HepG2 (cell line): ENCODE data around the gene DOK1. TPM values are rescaled to one million over a fixed set of nuclear protein-coding genes. Genes with fewer than 3 reads are reported as not detected.

Source experiments
- ATAC-seq: fragments of 200-7000 bp; cut with Tn5 transposase; 3 replicates; pipeline ENCODE4 v1.9.1; 2020; ENCODE audit warnings: mild to moderate bottlenecking, moderate library complexity
- BruUV-seq: library from RNA; stranded (reverse); fragments of 400-500 nt; replicated peaks from 2 replicates; lab custom pipeline; 2021; lab: Mats Ljungman, UMichigan
- CTCF ChIA-PET: fragments of 300-600 bp; formaldehyde crosslinking; extraction: SDS; loops from one replicate; lab custom pipeline; 2021; ENCODE audit warnings: low total read pairs, inconsistent platforms, low intra/inter-chr PET ratio; lab: Yijun Ruan, JAX
- POLR2A ChIA-PET: fragments of 350-600 bp; sonication (Branson Sonifier 250); formaldehyde crosslinking; loops from one replicate; lab custom pipeline; 2020; ENCODE audit warnings: antibody characterized with exemption, inconsistent platforms; lab: Yijun Ruan, JAX
- DNase-seq: peaks from one replicate; pipeline ENCODE4 v3.0.0-alpha.2; 2015; ENCODE audit warnings: low spot score
- FAIRE-seq: peaks from 3 replicates; lab custom pipeline; 2011; peaks lifted over from hg19 to GRCh38; lab: Jason Lieb, UNC
- H2AFZ ChIP-seq: one replicate; pipeline ENCODE4 v1.6.1; 2011; ENCODE audit warnings: low read length, inconsistent platforms
- H3K27ac ChIP-seq: fragments of 300-600 bp; 3 replicates; pipeline ENCODE4 v1.8.0; 2011; ENCODE audit warnings: mixed run types, mild to moderate bottlenecking, mixed read lengths, low read length, inconsistent platforms; ENCODE audit not compliant: insufficient read depth; ENCODE audit errors: extremely low read length
- H3K27me3 ChIP-seq, 2 experiments: fragments of 200-600 bp in 1 of 2; 2 replicates in 1 of 2; 3 replicates in 1 of 2; pipeline versions ENCODE4 v1.6.0 to v1.8.0; 2011; ENCODE audit warnings: low read length in 2 of 2, mild to moderate bottlenecking in 2 of 2, moderate library complexity in 2 of 2, inconsistent platforms in 1 of 2; ENCODE audit not compliant: insufficient read depth in 2 of 2, control insufficient read depth in 1 of 2
- H3K36me3 ChIP-seq, 2 experiments: fragments of 200-600 bp in 1 of 2; replicated peaks in 1 of 2; 2 replicates in 1 of 2; 3 replicates in 1 of 2; pipeline versions ENCODE4 v1.5.1 to v1.8.0; 2011; ENCODE audit warnings: low read length in 2 of 2, inconsistent platforms in 1 of 2; ENCODE audit not compliant: insufficient read depth in 2 of 2, control insufficient read depth in 1 of 2
- H3K4me1 ChIP-seq: 2 replicates; pipeline ENCODE4 v1.5.1; 2012; ENCODE audit warnings: low read length, inconsistent platforms; ENCODE audit not compliant: insufficient read depth
- H3K4me2 ChIP-seq: 2 replicates; pipeline ENCODE4 v1.6.0; 2011; ENCODE audit warnings: low read depth, low read length, inconsistent platforms
- H3K4me3 ChIP-seq, 3 experiments: fragments of 200-600 bp in 1 of 3; sonication (generic), shearing (Covaris generic) in 1 of 3; replicated peaks in 1 of 3; 2 replicates each; pipeline ENCODE4 v1.5.1; 2011 to 2016; ENCODE audit warnings: low read length in 3 of 3, inconsistent platforms in 2 of 3, low read depth in 2 of 3, mild to moderate bottlenecking in 2 of 3, control low read depth in 1 of 3, mixed read lengths in 1 of 3; ENCODE audit not compliant: insufficient read depth in 1 of 3
- H3K79me2 ChIP-seq: one replicate; pipeline ENCODE4 v1.6.1; 2011; ENCODE audit warnings: low read length, inconsistent platforms; ENCODE audit not compliant: insufficient read depth
- H3K9ac ChIP-seq: 2 replicates; pipeline ENCODE4 v1.6.0; 2011; ENCODE audit warnings: mild to moderate bottlenecking, low read depth, low read length, inconsistent platforms; ENCODE audit not compliant: insufficient read depth
- H3K9me3 ChIP-seq: 2 replicates; pipeline ENCODE4 v1.5.1; 2012; ENCODE audit warnings: mild to moderate bottlenecking, low read length
- H4K20me1 ChIP-seq: 2 replicates; pipeline ENCODE4 v1.6.0; 2011; ENCODE audit warnings: inconsistent platforms, mild to moderate bottlenecking, low read length, moderate library complexity; ENCODE audit not compliant: insufficient read depth
- ARHGAP35 ChIP-seq: sonication (generic); formaldehyde crosslinking; IDR thresholded peaks from 2 replicates; pipeline ENCODE4 v1.9.0; 2022; ENCODE audit warnings: mild to moderate bottlenecking, inconsistent platforms, moderate library complexity, missing genetic modification reagents, borderline replicate concordance
- ARNT2 ChIP-seq: sonication (generic); formaldehyde crosslinking; IDR thresholded peaks from 2 replicates; pipeline ENCODE4 v1.8.0; 2022; ENCODE audit warnings: mild to moderate bottlenecking, low read depth, missing genetic modification reagents, moderate library complexity
- ATRX ChIP-seq: sonication (generic); formaldehyde crosslinking; IDR thresholded peaks from 2 replicates; pipeline ENCODE4 v1.4.0; 2020; ENCODE audit warnings: missing genetic modification reagents, borderline replicate concordance
- CCDC6 ChIP-seq: sonication (generic); formaldehyde crosslinking; IDR thresholded peaks from 2 replicates; pipeline ENCODE4 v1.8.1; 2022; ENCODE audit warnings: mild to moderate bottlenecking, missing genetic modification reagents, moderate library complexity
- DNMT3B ChIP-seq: conservative IDR thresholded peaks from 2 replicates; pipeline ENCODE4 v1.6.1; 2016; ENCODE audit warnings: missing biosample characterization, control low read depth
- KLF16 ChIP-seq, 2 experiments: sonication (generic) in 1 of 2; formaldehyde crosslinking in 1 of 2; IDR thresholded peaks; 2 replicates each; pipeline versions ENCODE4 v1.6.1 to v1.8.0; 2016 to 2023; ENCODE audit warnings: missing genetic modification reagents in 2 of 2, missing compliant biosample characterization in 1 of 2
- SAFB2 ChIP-seq: sonication (generic); formaldehyde crosslinking; IDR thresholded peaks from 2 replicates; pipeline ENCODE4 v1.5.1; 2020; ENCODE audit warnings: missing genetic modification reagents, low read depth, mild to moderate bottlenecking, borderline replicate concordance
- SMAD1 ChIP-seq: sonication (generic); formaldehyde crosslinking; IDR thresholded peaks from 2 replicates; pipeline ENCODE4 v1.4.0; 2020; ENCODE audit warnings: missing genetic modification reagents, low read depth, mild to moderate bottlenecking, borderline replicate concordance
- SMARCC2 ChIP-seq: fragments of 450-650 bp; IDR thresholded peaks from 2 replicates; pipeline ENCODE4 v1.6.1; 2017; ENCODE audit warnings: antibody characterized with exemption, mild to moderate bottlenecking
- ZFAT ChIP-seq: sonication (generic); formaldehyde crosslinking; conservative IDR thresholded peaks from 2 replicates; pipeline ENCODE4 v1.8.1; 2023; ENCODE audit warnings: missing genetic modification reagents, inconsistent platforms
- ZNF224 ChIP-seq: sonication (generic); formaldehyde crosslinking; IDR thresholded peaks from 2 replicates; pipeline ENCODE4 v1.5.0; 2020; ENCODE audit warnings: mild to moderate bottlenecking, missing genetic modification reagents
- ZNF530 ChIP-seq: sonication (generic); formaldehyde crosslinking; IDR thresholded peaks from 2 replicates; pipeline ENCODE4 v1.5.0; 2020; ENCODE audit warnings: low read depth, mild to moderate bottlenecking, missing genetic modification reagents
- ZNF724P ChIP-seq: sonication (generic); formaldehyde crosslinking; IDR thresholded peaks from 2 replicates; pipeline ENCODE4 v1.8.0; 2022; ENCODE audit warnings: missing genetic modification reagents, borderline replicate concordance
- ZSCAN21 ChIP-seq: sonication (generic); formaldehyde crosslinking; IDR thresholded peaks from 2 replicates; pipeline ENCODE4 v1.8.0; 2022; ENCODE audit warnings: mild to moderate bottlenecking, missing genetic modification reagents, moderate library complexity, borderline replicate concordance
- WGBS: methylation state at CpG from one replicate; pipeline ENCODE4 v1.1.6; 2017; ENCODE audit warnings: low lambda C conversion rate; 5-methylcytosine and 5-hydroxymethylcytosine counted together
- in situ Hi-C: cut with HindIII; loops from 2 replicates; pipeline ENCODE4 v1.10.0; 2017; ENCODE audit warnings: low pct_unique_long_range_greater_than_20kb; ENCODE audit not compliant: extremely low pct_ligation_motif_present
- intact Hi-C: fragments of 100-400 bp; cut with micrococcal nuclease; formaldehyde crosslinking; loops from one replicate; pipeline ENCODE4 v1.10.0; 2022; ENCODE audit not compliant: unreplicated experiment
- polyA plus RNA-seq, 8 experiments: library from polyadenylated mRNA; depleted of rRNA in 3 of 8; stranded (reverse) in 7 of 8; unstranded in 1 of 8; fragments of >200 nt; fragmentation: Illumina TruSeq in 4 of 8; extraction: Trizol in 4 of 8; gene quantifications; 2 replicates each; pipeline versions ENCODE4 v1.2.1 to v1.2.3, GENCODE V29; 2011 to 2016; ENCODE audit warnings: low read depth in 4 of 8, missing spikeins in 1 of 8, mixed read lengths in 1 of 8; ENCODE audit not compliant: insufficient read depth in 1 of 8
- total RNA-seq, 5 experiments: library from RNA; depleted of rRNA; stranded (reverse); fragments of >200 nt; fragmentation: Illumina TruSeq; extraction: Trizol; gene quantifications; 2 replicates each; pipeline ENCODE4 v1.2.3, GENCODE V29; 2016; ENCODE audit warnings: low read depth in 1 of 5
- TF ChIP-seq, protein P1 (sequence below): IDR thresholded peaks from 2 replicates; pipeline ENCODE4 v1.6.1; 2018; ENCODE audit warnings: missing genetic modification reagents
- TF ChIP-seq, protein P2 (sequence below): sonication (generic); formaldehyde crosslinking; IDR thresholded peaks from 2 replicates; pipeline ENCODE4 v1.8.1; 2023; ENCODE audit warnings: missing genetic modification reagents, inconsistent platforms, borderline replicate concordance
- TF ChIP-seq, protein P3 (sequence below): sonication (generic); formaldehyde crosslinking; IDR thresholded peaks from 2 replicates; pipeline ENCODE4 v1.8.1; 2023; ENCODE audit warnings: mild to moderate bottlenecking, missing genetic modification reagents

DOK1 gene
- total and polyA plus RNA-seq, 2 of the 13 experiments (the other 11 are each of a cell fraction or from before 2014, with no cell fraction given), result 0.53 to 0.74 TPM

DNA sequence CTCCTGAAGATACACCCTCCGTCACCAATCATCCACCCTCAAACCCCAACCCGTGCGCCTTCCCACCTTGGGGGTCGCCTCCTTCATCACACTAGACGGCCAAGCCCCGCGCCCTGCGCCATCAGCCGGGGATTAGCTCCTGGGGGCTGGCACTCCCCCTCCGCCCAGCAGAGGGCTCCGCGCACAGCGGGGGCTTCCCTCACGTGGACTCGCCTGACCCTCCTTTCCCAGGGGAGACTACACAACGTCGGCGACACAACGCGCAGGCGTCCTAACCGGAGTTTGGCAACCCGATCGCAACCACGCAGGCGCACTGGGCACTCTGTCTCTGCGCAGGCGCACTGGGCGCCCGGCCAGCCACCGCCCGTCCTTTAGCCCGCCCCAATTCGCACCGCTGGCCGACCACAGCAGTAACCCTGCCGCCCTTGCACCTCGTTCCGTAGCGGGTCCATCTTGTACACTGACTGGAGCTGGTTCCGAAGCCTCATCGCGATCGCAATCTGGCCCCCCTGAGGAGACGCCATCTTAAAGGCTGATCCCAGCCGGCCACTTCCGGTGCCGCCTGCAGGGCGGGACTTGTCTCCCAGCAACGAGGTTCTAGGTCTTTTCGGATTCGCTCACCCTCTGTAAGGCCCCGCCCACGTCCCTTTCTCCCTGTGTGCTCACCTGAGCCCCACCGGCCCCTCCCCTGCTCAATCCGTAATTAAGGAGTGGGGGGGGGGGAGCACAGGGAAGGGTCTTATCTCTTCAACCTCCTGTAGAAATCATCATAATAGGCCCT, 47.2 kb upstream of the DOK1 start, which contains the start of gene PCGF1 (continued):
- peak; percentile 90; the same call in 1 of the 2 replicates for TF ChIP-seq DNMT3B (CRISPR knock-in tag)
- 0 out of 2 replicates have a peak, but pooled peaks have one; percentile 15 for TF ChIP-seq ZNF224 (CRISPR knock-in tag)
- TF ChIP-seq, protein P1, sequence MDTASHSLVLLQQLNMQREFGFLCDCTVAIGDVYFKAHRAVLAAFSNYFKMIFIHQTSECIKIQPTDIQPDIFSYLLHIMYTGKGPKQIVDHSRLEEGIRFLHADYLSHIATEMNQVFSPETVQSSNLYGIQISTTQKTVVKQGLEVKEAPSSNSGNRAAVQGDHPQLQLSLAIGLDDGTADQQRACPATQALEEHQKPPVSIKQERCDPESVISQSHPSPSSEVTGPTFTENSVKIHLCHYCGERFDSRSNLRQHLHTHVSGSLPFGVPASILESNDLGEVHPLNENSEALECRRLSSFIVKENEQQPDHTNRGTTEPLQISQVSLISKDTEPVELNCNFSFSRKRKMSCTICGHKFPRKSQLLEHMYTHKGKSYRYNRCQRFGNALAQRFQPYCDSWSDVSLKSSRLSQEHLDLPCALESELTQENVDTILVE (CRISPR knock-in tag), result peak; percentile 78; the same call in 1 of the 2 replicates
- no peak for TF ChIP-seq SMAD1 (CRISPR knock-in tag)

DNA sequence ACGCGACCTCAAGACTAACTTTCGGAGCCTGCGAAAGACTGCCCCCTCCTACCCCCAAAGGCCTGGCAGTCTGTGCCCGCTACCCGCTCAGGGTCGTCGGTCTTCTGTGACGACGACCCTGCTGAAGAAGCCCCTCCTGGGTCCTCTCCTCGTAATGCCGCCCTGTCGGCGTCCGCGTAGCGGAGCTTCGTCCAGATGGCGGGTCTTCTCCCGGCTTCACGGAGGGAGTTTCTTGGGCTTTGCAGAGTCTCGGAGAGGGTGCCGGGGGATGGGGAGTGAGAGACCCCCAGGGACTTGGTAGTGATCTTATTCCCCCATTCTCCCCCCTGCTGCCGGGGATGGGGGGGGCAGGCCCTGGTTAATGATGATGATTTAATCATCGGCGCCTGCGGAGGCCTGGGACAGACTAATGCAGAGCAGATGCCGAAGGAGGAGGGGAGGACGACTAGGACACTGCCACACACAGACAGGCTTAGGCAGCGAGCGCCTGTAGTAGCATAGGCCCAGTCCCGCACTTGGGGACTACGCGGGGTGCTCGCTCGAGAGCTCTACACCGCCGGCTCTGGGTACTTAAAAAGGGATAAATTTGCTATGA, 46.5 kb upstream of the DOK1 start:
- intact Hi-C loops (loop anchor here (1.0 to 2.0 kb wide), 3 partner anchors 21 to 79 kb away; partner anchors contain the start of genes AUP1, HTRA2 and TTC31), in situ Hi-C loops (no loop called here)
- FAIRE-seq, result no peak
- H3K79me2 ChIP-seq, result peaks cover 38% of the 10 kb centered on the region
- no peak overlapping the region for H2AFZ ChIP-seq
- H3K27me3 ChIP-seq, result no peaks in the 10 kb centered on the region; a peak in 1 of 5 replicates
- no TSS peak for BruUV-seq
- ChIA-PET POLR2A (interaction anchor here (0.8 to 16.5 kb wide), 10 partner anchors 9 to 79 kb away, joined by 3 to 795 read pairs (median 6); partner anchors contain the start of genes AUP1, CCDC142, DQX1 and HTRA2), CTCF (interaction anchor here (1.6 to 1.7 kb wide), 2 partner anchors 24 to 25 kb away, joined by 8 to 10 read pairs; partner anchors contain the start of genes CCDC142 and TTC31)
- peak overlapping the region; percentile 95 for H3K27ac ChIP-seq
- H3K4me3 ChIP-seq, result peak overlapping the region; percentile 79 to 97 (median 95)
- under 1% methylated on average over 38 of the region's 38 CpGs for WGBS
- H4K20me1 ChIP-seq, result no peaks in the 10 kb centered on the region
- DNase-seq, result no peak
- peak overlapping the region; percentile 94 for H3K9ac ChIP-seq
- no peaks in the 10 kb centered on the region; a peak in 3 of 5 replicates for H3K36me3 ChIP-seq
- no peaks in the 10 kb centered on the region for H3K9me3 ChIP-seq
- peaks cover 79% of the 10 kb centered on the region for H3K4me1 ChIP-seq
- ATAC-seq, result peak; percentile 59
- peak overlapping the region; percentile 98 for H3K4me2 ChIP-seq
- TF ChIP-seq ATRX (CRISPR knock-in tag) (no peak), ZNF530 (CRISPR knock-in tag) (no peak), KLF16 (CRISPR knock-in tag; IDR thresholded peaks at IDR 0.05) (no peak; a peak in 1 of 4 replicates), ZFAT (CRISPR knock-in tag) (no peak), ARHGAP35 (no peak), ZSCAN21 (CRISPR knock-in tag) (no peak), SAFB2 (CRISPR knock-in tag) (no peak), SMARCC2 (no peak), ZNF724P (CRISPR knock-in tag) (no peak), CCDC6 (CRISPR knock-in tag) (no peak), ARNT2 (CRISPR knock-in tag) (0 out of 2 replicates have a peak, but pooled peaks have one; percentile 5)
- TF ChIP-seq, protein P2, sequence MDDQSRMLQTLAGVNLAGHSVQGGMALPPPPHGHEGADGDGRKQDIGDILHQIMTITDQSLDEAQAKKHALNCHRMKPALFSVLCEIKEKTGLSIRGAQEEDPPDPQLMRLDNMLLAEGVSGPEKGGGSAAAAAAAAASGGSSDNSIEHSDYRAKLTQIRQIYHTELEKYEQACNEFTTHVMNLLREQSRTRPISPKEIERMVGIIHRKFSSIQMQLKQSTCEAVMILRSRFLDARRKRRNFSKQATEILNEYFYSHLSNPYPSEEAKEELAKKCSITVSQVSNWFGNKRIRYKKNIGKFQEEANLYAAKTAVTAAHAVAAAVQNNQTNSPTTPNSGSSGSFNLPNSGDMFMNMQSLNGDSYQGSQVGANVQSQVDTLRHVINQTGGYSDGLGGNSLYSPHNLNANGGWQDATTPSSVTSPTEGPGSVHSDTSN (CRISPR knock-in tag), result no peak
- TF ChIP-seq, protein P3, sequence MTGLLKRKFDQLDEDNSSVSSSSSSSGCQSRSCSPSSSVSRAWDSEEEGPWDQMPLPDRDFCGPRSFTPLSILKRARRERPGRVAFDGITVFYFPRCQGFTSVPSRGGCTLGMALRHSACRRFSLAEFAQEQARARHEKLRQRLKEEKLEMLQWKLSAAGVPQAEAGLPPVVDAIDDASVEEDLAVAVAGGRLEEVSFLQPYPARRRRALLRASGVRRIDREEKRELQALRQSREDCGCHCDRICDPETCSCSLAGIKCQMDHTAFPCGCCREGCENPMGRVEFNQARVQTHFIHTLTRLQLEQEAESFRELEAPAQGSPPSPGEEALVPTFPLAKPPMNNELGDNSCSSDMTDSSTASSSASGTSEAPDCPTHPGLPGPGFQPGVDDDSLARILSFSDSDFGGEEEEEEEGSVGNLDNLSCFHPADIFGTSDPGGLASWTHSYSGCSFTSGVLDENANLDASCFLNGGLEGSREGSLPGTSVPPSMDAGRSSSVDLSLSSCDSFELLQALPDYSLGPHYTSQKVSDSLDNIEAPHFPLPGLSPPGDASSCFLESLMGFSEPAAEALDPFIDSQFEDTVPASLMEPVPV, result no peak
